Mononuclear cell (primary cell): ENCODE data around the gene ANKRD61. TPM values are rescaled to one million over a fixed set of nuclear protein-coding genes. Genes with fewer than 3 reads are reported as not detected.
A peak's percentile ranks its signal among the peaks of the same experiment; 100 is the strongest.
"Not testable (repeated sequence)": the region's sequence is repeated elsewhere in the genome, so short reads cannot be mapped to it uniquely, and the experiment has no call there.

Experiments used
- H3K27me3 ChIP-seq: 2 replicates; pipeline ENCODE4 v1.6.0; 2011; ENCODE audit warnings: low read length, control low read depth; ENCODE audit not compliant: insufficient read depth
- H3K4me1 ChIP-seq: 2 replicates; pipeline ENCODE4 v1.5.1; 2011; ENCODE audit warnings: mild to moderate bottlenecking, low read length, control low read depth; ENCODE audit not compliant: insufficient read depth
- H3K4me3 ChIP-seq: 2 replicates; pipeline ENCODE4 v1.5.1; 2011; ENCODE audit warnings: mild to moderate bottlenecking, low read length, moderate library complexity
- H3K9me3 ChIP-seq: 2 replicates; pipeline ENCODE4 v1.5.1; 2011; ENCODE audit warnings: low read depth, mild to moderate bottlenecking, control low read depth, low read length
- total RNA-seq: library from RNA; depleted of rRNA; stranded (reverse); fragments of >200 nt; gene quantifications from one replicate; pipeline ENCODE4 v1.2.3, GENCODE V29; 2012

The ANKRD61 gene
- total RNA-seq: not detected

- Histone ChIP-seq H3K9me3 (no peaks in the 10 kb centered on the region), H3K4me1 (peaks cover 27% of the 10 kb centered on the region), H3K27me3 (no peaks in the 10 kb centered on the region), H3K4me3 (no peak within 1 kb of the TSS)
Observed at GRCh38 chr7:6030988-6031387, at the start of gene ANKRD61. ANKRD61 (plus strand) TSS chr7:6031376; CDS start chr7:6031376, 0 bp downstream.

- not testable (repeated sequence) for H3K4me3 ChIP-seq
Observed at GRCh38 chr7:5987061-5987460, 44.1 kb upstream of the ANKRD61 start.

GRCh38 chr7:5997210-5997808, 33.9 kb upstream of the ANKRD61 start:
- Histone ChIP-seq H3K9me3 (no peaks in the 10 kb centered on the region), H3K27me3 (no peaks in the 10 kb centered on the region), H3K4me1 (no peaks in the 10 kb centered on the region), H3K4me3 (no peak overlapping the region)

More at GRCh38 chr7:5987061-5987460, 44.1 kb upstream of the ANKRD61 start:
- H3K9me3 ChIP-seq, H3K4me1 ChIP-seq, H3K27me3 ChIP-seq: not testable (repeated sequence)

- peaks cover 21% of the 10 kb centered on the region for H3K4me1 ChIP-seq
- no peaks in the 10 kb centered on the region for H3K27me3 ChIP-seq
- H3K9me3 ChIP-seq: no peaks in the 10 kb centered on the region
- no peak overlapping the region for H3K4me3 ChIP-seq
Observed at GRCh38 chr7:6007386-6007785, 23.8 kb upstream of the ANKRD61 start.

- Histone ChIP-seq H3K4me3 (peak overlapping the region; percentile 77), H3K4me1 (peaks cover 21% of the 10 kb centered on the region)
- H3K9me3 ChIP-seq, H3K27me3 ChIP-seq: not testable (repeated sequence)
Observed at GRCh38 chr7:6007835-6008590, 23.2 kb upstream of the ANKRD61 start.

- H3K4me3 ChIP-seq: peak within 1 kb of the TSS; percentile 77
- peaks cover 21% of the 10 kb centered on the region for H3K4me1 ChIP-seq
- H3K9me3 ChIP-seq: no peaks in the 10 kb centered on the region
- H3K27me3 ChIP-seq: no peaks in the 10 kb centered on the region
Observed at GRCh38 chr7:6008668-6009611, 22.2 kb upstream of the ANKRD61 start, which contains the start of the genes AIMP2 and PMS2. AIMP2 (plus strand) TSS chr7:6009272; CDS start chr7:6009364, 92 bp downstream. PMS2 (minus strand) TSS chr7:6009049; CDS start chr7:6009019, 30 bp downstream.

GRCh38 chr7:6010370-6010769, 20.8 kb upstream of the ANKRD61 start:
- H3K27me3 ChIP-seq, H3K9me3 ChIP-seq, H3K4me3 ChIP-seq: not testable (repeated sequence)
- peaks cover 21% of the 10 kb centered on the region for H3K4me1 ChIP-seq

- no peaks in the 10 kb centered on the region for H3K9me3 ChIP-seq
- no peak overlapping the region for H3K4me3 ChIP-seq
- peaks cover 21% of the 10 kb centered on the region for H3K4me1 ChIP-seq
- no peaks in the 10 kb centered on the region for H3K27me3 ChIP-seq
Observed at GRCh38 chr7:6011541-6011940, 19.6 kb upstream of the ANKRD61 start.

- no peaks in the 10 kb centered on the region for H3K9me3 ChIP-seq
- no peak overlapping the region for H3K4me3 ChIP-seq
- H3K27me3 ChIP-seq: no peaks in the 10 kb centered on the region
- H3K4me1 ChIP-seq: peaks cover 21% of the 10 kb centered on the region
Observed at GRCh38 chr7:6012355-6013104, 18.6 kb upstream of the ANKRD61 start.

GRCh38 chr7:6015917-6016652, 15.1 kb upstream of the ANKRD61 start:
- H3K9me3 ChIP-seq: no peaks in the 10 kb centered on the region
- peaks cover under 1% of the 10 kb centered on the region for H3K4me1 ChIP-seq
- no peaks in the 10 kb centered on the region for H3K27me3 ChIP-seq
- H3K4me3 ChIP-seq: no peak overlapping the region

GRCh38 chr7:6016653-6016966, 14.6 kb upstream of the ANKRD61 start:
- Histone ChIP-seq H3K4me3 (no peak overlapping the region), H3K4me1 (no peaks in the 10 kb centered on the region), H3K27me3 (no peaks in the 10 kb centered on the region), H3K9me3 (no peaks in the 10 kb centered on the region)

GRCh38 chr7:6020371-6021286, 10.5 kb upstream of the ANKRD61 start:
- Histone ChIP-seq H3K4me1 (peaks cover 9% of the 10 kb centered on the region), H3K27me3 (no peaks in the 10 kb centered on the region), H3K4me3 (no peak overlapping the region), H3K9me3 (no peaks in the 10 kb centered on the region)

GRCh38 chr7:6022707-6023106, 8.5 kb upstream of the ANKRD61 start:
- Histone ChIP-seq H3K4me3 (no peak overlapping the region), H3K4me1 (peaks cover 30% of the 10 kb centered on the region), H3K27me3 (no peaks in the 10 kb centered on the region), H3K9me3 (no peaks in the 10 kb centered on the region)
